Measurements from ENCODE around the gene CCND3. TPM values are rescaled to one million over a fixed set of nuclear protein-coding genes. Genes with fewer than 3 reads are reported as not detected.
A peak's percentile ranks its signal among the peaks of the same experiment; 100 is the strongest.

The CCND3 gene
- total RNA-seq, 2 experiments from 2014 or later, result 244 to 319 TPM

DNA sequence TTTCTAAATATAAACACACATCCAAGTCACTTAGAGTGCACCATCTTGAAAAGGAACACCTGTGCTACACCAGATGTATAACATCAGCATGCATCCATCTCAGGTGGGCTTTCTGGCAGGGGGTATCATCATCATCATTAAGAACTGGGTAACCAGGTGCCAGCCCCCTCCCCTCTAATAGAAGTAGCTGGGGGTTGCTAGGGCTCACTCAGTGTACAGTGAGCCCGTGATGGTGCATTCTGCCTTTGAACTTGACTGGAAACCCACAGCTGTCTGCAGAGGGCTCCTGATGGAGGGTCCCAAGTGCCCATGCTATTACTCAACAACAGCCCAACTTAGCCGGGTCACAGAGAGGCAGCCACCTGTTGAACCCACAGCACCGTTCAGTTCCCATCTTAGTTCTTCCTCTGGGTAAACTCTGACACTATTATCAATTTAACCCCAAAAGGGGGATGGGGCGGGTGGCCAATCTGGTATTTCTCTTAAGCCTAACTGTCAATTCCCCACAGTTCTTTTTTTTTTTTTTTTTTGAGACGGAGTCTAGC lies 32.7 kb upstream of the CCND3 start:
- Histone ChIP-seq H3K4me3 (ENCODE audit: low read depth, low read length, poor library complexity, severe bottlenecking) (no peak overlapping the region), H2AFZ (ENCODE audit: low read length) (no peak overlapping the region), H3K9me3 (ENCODE audit: low read length) (no peaks in the 10 kb centered on the region), H4K20me1 (ENCODE audit: insufficient read depth, low read length) (no peaks in the 10 kb centered on the region), H3K27ac (ENCODE audit: low read depth, low read length, poor library complexity, severe bottlenecking) (peak overlapping the region; percentile 41), H3K79me2 (ENCODE audit: insufficient read depth, low read depth, low read length) (no peaks in the 10 kb centered on the region), H3K9me2 (ENCODE audit: insufficient read depth, low read length) (no peaks in the 10 kb centered on the region), H3K4me1 (ENCODE audit: insufficient read depth, low read length, poor library complexity, severe bottlenecking) (peaks cover 70% of the 10 kb centered on the region), H3K36me3 (ENCODE audit: insufficient read depth, low read length) (no peaks in the 10 kb centered on the region), H3K4me2 (ENCODE audit: low read length) (peak overlapping the region; percentile 14)
- POLR2A ChIA-PET, result interaction anchor here (1.3 kb wide), 1 partner anchor 10 kb away, joined by 5 read pairs; no protein-coding TSS in a partner anchor
- peak; percentile 58 for DNase-seq (ENCODE audit: low spot score)
- TF ChIP-seq, protein P1, sequence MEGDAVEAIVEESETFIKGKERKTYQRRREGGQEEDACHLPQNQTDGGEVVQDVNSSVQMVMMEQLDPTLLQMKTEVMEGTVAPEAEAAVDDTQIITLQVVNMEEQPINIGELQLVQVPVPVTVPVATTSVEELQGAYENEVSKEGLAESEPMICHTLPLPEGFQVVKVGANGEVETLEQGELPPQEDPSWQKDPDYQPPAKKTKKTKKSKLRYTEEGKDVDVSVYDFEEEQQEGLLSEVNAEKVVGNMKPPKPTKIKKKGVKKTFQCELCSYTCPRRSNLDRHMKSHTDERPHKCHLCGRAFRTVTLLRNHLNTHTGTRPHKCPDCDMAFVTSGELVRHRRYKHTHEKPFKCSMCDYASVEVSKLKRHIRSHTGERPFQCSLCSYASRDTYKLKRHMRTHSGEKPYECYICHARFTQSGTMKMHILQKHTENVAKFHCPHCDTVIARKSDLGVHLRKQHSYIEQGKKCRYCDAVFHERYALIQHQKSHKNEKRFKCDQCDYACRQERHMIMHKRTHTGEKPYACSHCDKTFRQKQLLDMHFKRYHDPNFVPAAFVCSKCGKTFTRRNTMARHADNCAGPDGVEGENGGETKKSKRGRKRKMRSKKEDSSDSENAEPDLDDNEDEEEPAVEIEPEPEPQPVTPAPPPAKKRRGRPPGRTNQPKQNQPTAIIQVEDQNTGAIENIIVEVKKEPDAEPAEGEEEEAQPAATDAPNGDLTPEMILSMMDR (conservative IDR thresholded peaks at IDR 0.05; ENCODE audit: low read length), result no peak
- TF ChIP-seq EZH2phosphoT487 (IDR thresholded peaks at IDR 0.05; ENCODE audit: borderline replicate concordance, low read depth, low read length), result no peak
- BruUV-seq (replicated peaks), result no TSS peak
- CTCF ChIA-PET (ENCODE audit: unreplicated experiment), result no interaction called here
- intact Hi-C loops (cut with micrococcal nuclease; ENCODE audit: unreplicated experiment), result no loop called here

DNA sequence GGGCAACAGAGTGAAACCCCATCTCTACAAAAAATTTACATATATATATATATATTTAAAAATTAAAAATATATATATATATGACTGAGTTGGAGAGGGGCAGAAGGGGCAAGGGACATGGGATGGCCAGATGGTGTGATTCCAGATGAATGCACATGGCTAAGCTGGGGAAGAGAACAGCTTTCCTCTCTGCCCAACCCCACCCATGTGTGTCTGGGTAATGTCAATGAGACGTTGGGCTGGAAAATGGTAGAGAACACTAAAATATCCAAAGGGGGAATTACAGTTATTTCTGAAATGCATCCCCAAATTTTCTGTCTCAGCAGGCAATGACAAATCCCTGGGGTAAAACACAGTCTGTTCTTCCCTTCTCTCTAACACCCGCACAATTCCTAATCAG lies 31.2 kb upstream of the CCND3 start:
- Histone ChIP-seq H3K79me2 (ENCODE audit: insufficient read depth, low read depth, low read length) (no peaks in the 10 kb centered on the region), H2AFZ (ENCODE audit: low read length) (no peak overlapping the region), H3K27ac (ENCODE audit: low read depth, low read length, poor library complexity, severe bottlenecking) (no peak overlapping the region), H3K4me3 (ENCODE audit: low read depth, low read length, poor library complexity, severe bottlenecking) (no peak overlapping the region), H3K9me3 (ENCODE audit: low read length) (no peaks in the 10 kb centered on the region), H3K36me3 (ENCODE audit: insufficient read depth, low read length) (no peaks in the 10 kb centered on the region), H3K9me2 (ENCODE audit: insufficient read depth, low read length) (no peaks in the 10 kb centered on the region), H4K20me1 (ENCODE audit: insufficient read depth, low read length) (no peaks in the 10 kb centered on the region), H3K4me1 (ENCODE audit: insufficient read depth, low read length, poor library complexity, severe bottlenecking) (peaks cover 60% of the 10 kb centered on the region), H3K4me2 (ENCODE audit: low read length) (no peak overlapping the region)
- TF ChIP-seq EZH2phosphoT487 (IDR thresholded peaks at IDR 0.05; ENCODE audit: borderline replicate concordance, low read depth, low read length), result no peak
- TF ChIP-seq, protein P1 (conservative IDR thresholded peaks at IDR 0.05; ENCODE audit: low read length), result no peak
- ChIA-PET POLR2A (interaction anchor here (2.3 kb wide), 1 partner anchor 9 kb away, joined by 7 read pairs; no protein-coding TSS in a partner anchor), CTCF (ENCODE audit: unreplicated experiment) (no interaction called here)
- DNase-seq (ENCODE audit: low spot score), result no peak
- BruUV-seq (replicated peaks), result no TSS peak
- intact Hi-C loops (cut with micrococcal nuclease; ENCODE audit: unreplicated experiment), result no loop called here

DNA sequence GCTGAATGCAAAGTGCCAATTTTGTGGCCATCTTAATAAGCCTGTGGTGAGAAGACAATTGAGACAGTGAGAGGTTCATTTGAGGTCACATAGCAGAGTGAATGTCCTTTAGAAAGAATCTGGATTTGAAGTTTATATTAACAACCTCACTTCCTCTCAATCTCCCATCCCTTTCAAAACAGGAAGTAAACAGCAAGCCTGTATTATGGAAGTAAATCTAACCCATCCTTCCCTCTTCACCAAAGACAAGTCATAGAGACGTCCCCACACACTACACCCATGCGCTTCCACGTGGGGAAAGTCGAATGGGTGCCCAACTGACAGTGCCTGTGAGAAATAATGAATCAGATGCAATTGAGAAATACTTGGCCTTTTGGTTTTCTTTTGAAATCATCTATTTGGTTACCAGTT lies 28.8 kb upstream of the CCND3 start:
- intact Hi-C loops (cut with micrococcal nuclease; ENCODE audit: unreplicated experiment), result no loop called here

More for the DNA sequence above, 28.8 kb upstream of the CCND3 start:
- Histone ChIP-seq H3K4me3 (ENCODE audit: low read depth, low read length, poor library complexity, severe bottlenecking) (no peak overlapping the region), H3K4me1 (ENCODE audit: insufficient read depth, low read length, poor library complexity, severe bottlenecking) (peaks cover 36% of the 10 kb centered on the region), H2AFZ (ENCODE audit: low read length) (peak overlapping the region; percentile 39; the same call in 1 of the 2 replicates), H3K79me2 (ENCODE audit: insufficient read depth, low read depth, low read length) (no peaks in the 10 kb centered on the region), H3K27ac (ENCODE audit: low read depth, low read length, poor library complexity, severe bottlenecking) (peak overlapping the region; percentile 10), H3K36me3 (ENCODE audit: insufficient read depth, low read length) (no peaks in the 10 kb centered on the region), H4K20me1 (ENCODE audit: insufficient read depth, low read length) (no peaks in the 10 kb centered on the region), H3K9me3 (ENCODE audit: low read length) (no peaks in the 10 kb centered on the region), H3K9me2 (ENCODE audit: insufficient read depth, low read length) (no peaks in the 10 kb centered on the region), H3K4me2 (ENCODE audit: low read length) (0 out of 2 replicates have a peak overlapping the region, but pooled peaks have one; percentile 5)
- no TSS peak for BruUV-seq (replicated peaks)
- ChIA-PET CTCF (ENCODE audit: unreplicated experiment) (no interaction called here), POLR2A (interaction anchor here (1.4 kb wide), 1 partner anchor 18 kb away, joined by 4 read pairs; no protein-coding TSS in a partner anchor)
- no peak for TF ChIP-seq EZH2phosphoT487 (IDR thresholded peaks at IDR 0.05; ENCODE audit: borderline replicate concordance, low read depth, low read length)
- TF ChIP-seq, protein P1 (conservative IDR thresholded peaks at IDR 0.05; ENCODE audit: low read length), result no peak
- DNase-seq (ENCODE audit: low spot score), result peak; percentile 21

Data from OCI-LY7 (cell line).